ENCODE results near the gene N4BP3.

N4BP3 gene

GRCh38 chr5:178116143-178116885 is 3.0 kb downstream of the N4BP3 start:
- TF ChIP-seq ZFX (IDR thresholded peaks at IDR 0.05; ENCODE audit: borderline replicate concordance), result no peak
- TF ChIP-seq, protein P1, sequence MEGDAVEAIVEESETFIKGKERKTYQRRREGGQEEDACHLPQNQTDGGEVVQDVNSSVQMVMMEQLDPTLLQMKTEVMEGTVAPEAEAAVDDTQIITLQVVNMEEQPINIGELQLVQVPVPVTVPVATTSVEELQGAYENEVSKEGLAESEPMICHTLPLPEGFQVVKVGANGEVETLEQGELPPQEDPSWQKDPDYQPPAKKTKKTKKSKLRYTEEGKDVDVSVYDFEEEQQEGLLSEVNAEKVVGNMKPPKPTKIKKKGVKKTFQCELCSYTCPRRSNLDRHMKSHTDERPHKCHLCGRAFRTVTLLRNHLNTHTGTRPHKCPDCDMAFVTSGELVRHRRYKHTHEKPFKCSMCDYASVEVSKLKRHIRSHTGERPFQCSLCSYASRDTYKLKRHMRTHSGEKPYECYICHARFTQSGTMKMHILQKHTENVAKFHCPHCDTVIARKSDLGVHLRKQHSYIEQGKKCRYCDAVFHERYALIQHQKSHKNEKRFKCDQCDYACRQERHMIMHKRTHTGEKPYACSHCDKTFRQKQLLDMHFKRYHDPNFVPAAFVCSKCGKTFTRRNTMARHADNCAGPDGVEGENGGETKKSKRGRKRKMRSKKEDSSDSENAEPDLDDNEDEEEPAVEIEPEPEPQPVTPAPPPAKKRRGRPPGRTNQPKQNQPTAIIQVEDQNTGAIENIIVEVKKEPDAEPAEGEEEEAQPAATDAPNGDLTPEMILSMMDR (IDR thresholded peaks at IDR 0.05), result no peak
- H3K27ac ChIP-seq, result no peak overlapping the region

DNA sequence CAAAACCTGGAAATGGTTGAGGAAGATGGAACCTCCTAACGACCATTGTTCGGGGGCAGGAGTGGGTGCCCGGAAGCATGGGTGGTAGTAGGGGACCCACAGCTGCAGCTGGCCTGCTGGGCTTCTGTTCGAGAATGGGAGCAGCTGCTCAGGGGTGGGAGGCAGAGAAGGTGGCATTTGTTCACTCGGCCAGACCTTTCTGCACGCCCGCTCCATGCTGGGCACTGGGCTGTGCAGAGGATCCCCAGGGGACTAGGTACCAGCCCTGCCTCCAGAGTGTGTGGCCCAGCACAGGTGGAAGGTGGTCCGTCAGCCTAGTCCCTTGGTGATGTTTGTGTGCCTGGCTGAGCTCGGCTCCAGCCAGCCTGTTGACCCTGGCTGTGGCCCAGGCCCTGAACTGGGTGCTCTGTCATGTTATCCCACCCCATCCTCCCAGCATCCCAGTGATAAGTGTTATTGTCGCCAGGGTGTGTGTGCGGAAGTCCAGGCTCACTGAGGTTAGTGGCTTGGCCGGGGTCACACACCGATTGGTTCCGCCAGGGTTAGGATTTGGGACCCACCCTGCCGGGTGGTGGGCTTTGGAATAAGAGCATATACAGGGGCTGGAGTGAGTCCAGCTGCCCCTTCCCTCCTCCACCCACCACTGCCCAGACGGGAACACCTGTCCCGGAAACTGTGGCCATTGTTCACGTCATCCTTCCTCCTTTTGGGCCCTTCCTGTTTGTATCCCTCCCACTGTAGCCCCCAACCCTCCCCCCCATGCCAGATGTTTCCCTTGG is 4.8 kb downstream of the N4BP3 start:
- H3K27ac ChIP-seq, result no peak overlapping the region
- no peak for TF ChIP-seq ZFX (IDR thresholded peaks at IDR 0.05; ENCODE audit: borderline replicate concordance)
- TF ChIP-seq, protein P1 (IDR thresholded peaks at IDR 0.05), result no peak

GRCh38 chr5:178119915-178120606 is 6.7 kb downstream of the N4BP3 start:
- H3K27ac ChIP-seq, result no peak overlapping the region
- no peak for TF ChIP-seq ZFX (IDR thresholded peaks at IDR 0.05; ENCODE audit: borderline replicate concordance)
- TF ChIP-seq, protein P1 (IDR thresholded peaks at IDR 0.05), result no peak

- TF ChIP-seq, protein P1 (IDR thresholded peaks at IDR 0.05), result peak; percentile 85
- no peak for TF ChIP-seq ZFX (IDR thresholded peaks at IDR 0.05; ENCODE audit: borderline replicate concordance)
- no peak overlapping the region for H3K27ac ChIP-seq
Measured at GRCh38 chr5:178120607-178121357, 7.5 kb downstream of the N4BP3 start.

- H3K27ac ChIP-seq, result no peak overlapping the region
- no peak for TF ChIP-seq ZFX (IDR thresholded peaks at IDR 0.05; ENCODE audit: borderline replicate concordance)
- TF ChIP-seq, protein P1 (IDR thresholded peaks at IDR 0.05), result no peak
Measured at GRCh38 chr5:178121391-178122276, 8.3 kb downstream of the N4BP3 start.

- H3K27ac ChIP-seq, result no peak overlapping the region
- TF ChIP-seq, protein P1 (IDR thresholded peaks at IDR 0.05), result no peak
- no peak for TF ChIP-seq ZFX (IDR thresholded peaks at IDR 0.05; ENCODE audit: borderline replicate concordance)
Measured at GRCh38 chr5:178122346-178122745, 9.0 kb downstream of the N4BP3 start.
